GM21381 (cell line): ENCODE measurements around the gene MEIKIN.

Experiments
- ATAC-seq: cut with Tn5 transposase; IDR thresholded peaks from one replicate; pipeline ENCODE4 v1.9.1; 2021; ENCODE audit warnings: mild to moderate bottlenecking, moderate library complexity; ENCODE audit not compliant: unreplicated experiment

Gene MEIKIN

DNA sequence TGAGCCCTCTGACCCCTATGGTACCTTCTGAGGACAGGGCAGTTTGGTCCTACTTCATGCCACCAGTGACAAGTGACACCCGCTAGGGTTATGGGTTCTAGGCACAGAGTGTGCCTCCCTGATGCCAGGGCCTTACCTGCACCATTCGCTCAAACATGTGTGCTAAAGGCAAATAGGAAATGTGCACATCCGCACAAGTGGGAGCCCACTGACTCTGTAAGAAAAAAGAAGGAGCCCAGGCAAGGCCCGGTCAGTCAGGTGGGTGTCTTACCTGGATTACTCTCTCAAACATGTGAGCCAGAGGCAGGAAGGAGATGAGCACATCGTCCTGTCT is 29.1 kb upstream of the MEIKIN start:
- ATAC-seq, result no peak

DNA sequence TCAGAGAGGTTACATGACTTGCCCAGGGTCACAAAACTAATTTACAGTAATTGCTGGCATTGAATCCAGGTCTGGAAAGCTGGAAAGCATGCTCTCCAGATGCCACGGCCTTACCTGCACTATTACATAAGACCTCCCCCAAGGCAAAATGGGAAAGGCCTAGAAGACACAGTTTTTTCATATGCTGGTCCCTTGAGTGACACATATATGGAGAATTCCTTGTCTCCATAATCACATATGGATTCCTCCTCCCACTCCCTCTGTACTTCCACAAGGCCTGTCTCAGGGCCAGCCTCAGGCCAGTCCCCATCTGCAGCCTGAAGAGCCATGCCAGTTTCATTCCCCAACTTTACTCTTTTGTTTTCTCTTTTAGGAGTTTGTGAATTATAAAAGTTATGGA is 28.6 kb upstream of the MEIKIN start:
- no peak for ATAC-seq

DNA sequence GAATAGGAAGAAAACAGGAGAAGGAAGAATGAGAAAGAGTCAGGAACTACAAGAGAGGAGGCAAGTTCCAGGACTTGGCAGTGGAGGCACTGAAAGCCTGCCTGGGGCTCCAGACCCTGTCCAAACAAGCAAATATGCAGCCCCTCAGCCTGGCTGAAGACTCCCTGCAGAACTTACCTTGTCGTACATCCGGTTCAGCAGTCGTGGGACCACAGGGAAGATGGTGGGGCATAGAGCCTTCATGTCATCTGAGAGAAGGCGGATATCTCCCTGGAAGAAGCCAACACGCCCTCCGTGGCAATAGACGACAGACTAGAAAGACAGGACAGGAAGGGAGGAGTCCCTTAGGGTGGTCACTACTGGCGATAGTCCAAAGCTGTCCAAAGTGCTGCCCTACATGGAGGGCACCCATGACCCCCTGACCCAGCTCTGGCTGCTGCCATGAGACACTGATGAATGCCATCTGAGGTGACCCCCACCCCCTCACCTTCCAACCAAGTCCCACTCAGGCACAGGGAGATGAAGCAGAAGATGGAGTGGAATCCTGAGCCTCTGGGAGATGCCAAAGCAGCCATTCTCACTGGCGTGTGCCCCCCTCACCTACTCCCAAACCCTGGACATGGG is 27.7 kb upstream of the MEIKIN start:
- ATAC-seq, result no peak

DNA sequence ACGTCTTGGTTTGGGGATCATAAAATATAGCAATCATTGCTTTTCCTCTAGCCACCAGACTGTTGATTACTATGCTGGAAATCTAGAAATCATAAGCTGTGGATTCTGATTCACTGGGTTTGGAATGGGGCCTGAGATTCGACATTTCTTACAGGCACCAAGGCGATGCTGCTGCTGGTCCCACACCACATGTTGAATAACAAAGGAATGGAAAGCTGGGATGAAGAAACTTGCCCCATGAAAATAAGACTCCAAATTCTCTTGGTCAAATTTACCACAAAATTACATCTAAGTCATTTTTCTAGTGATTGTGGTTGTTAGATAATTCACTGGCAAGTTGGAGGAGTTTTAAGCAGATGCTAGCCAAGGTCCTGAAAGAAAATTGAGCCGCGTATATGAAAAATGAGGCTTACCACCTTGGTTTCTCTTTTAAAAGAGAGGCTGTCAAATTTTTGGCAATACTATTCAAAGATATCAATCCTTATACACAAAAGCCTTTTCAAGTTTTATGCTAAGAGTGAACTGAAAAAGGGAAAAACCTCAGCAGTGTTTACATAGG is 23.0 kb upstream of the MEIKIN start:
- ATAC-seq, result no peak

DNA sequence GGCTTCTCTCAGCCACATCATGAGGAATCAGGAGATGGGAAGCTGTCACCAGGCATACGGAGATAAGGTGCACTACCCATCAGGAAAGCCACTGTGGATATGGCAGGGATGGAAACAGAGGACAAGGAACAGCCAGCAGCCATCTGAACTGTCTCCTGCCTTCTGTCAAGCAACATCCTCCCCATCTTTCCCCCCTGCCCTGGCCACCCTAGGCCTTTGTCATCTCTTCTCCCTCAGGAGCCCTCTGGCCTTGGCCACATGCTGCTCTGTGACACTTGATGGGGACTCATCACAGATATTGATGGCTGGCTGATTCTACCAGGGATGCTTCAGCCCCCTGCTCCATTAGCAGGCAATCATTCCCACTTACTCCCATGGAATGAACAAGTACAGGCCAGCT is 21.1 kb upstream of the MEIKIN start:
- ATAC-seq, result no peak

DNA sequence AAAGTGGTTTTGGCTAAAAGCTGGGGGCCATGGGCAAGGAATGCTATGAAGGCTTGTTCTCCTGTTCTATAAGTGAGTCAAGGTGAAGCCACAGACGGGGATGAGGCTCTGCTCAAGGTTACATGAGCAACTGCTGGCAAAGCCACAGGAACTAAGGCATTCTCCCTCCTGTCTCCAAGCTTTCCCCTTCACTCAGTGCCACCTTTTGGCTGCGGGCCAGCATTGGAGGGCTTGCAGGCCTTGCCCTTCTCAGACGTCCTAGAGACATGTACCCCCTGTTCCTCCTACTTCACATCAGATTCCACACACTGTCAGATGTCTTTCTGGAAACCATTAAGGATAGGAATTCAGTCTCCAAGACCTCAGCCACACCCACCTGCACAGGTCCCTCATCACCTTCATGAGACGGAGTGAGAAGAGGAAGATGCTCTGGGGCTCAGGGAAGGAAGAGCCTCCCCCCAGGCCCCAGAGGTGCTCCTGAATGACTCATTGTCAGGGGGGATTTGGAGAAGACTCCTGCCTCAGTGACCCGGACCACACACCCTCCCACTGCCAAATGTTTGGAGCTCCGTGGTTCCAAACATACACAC is 20.5 kb upstream of the MEIKIN start:
- ATAC-seq, result no peak

DNA sequence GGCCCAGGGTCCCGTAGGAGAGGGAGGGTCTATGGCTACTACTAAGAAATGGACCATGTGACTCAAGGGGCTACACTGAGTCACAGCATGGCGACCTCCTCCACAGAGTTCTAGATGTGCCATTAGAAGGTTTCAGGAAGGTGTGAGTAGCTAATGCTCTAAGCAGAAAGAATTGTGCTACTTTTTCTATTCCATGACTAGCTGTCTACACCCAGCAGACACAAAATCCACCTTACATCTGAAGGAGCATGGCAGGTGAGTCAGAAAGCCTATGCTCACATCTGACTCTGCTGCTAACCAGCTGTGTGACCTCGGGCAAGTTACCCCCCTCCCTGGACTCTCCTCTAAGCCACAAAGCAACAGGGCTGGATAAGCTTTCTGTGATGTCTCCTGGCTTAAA is 14.4 kb upstream of the MEIKIN start:
- ATAC-seq, result no peak

DNA sequence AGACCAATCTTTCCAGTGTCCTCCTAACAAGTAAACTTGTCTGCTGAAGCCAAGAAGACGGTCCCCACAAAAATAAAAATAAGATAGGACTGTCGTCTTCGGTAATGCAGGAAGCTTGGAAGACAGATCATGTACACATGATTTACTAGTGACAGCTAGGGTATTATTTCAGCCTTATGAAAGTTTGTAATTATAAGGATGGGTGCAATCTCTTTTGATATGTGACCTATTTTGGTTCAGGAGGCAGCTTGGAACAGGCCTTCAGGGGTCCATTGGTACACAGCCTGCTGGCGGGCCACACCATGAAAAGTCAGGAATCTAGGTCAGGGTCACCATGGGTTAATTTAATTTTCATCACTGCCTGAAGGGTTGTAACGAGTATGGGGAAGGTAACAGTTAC is 13.7 kb upstream of the MEIKIN start:
- ATAC-seq, result no peak

DNA sequence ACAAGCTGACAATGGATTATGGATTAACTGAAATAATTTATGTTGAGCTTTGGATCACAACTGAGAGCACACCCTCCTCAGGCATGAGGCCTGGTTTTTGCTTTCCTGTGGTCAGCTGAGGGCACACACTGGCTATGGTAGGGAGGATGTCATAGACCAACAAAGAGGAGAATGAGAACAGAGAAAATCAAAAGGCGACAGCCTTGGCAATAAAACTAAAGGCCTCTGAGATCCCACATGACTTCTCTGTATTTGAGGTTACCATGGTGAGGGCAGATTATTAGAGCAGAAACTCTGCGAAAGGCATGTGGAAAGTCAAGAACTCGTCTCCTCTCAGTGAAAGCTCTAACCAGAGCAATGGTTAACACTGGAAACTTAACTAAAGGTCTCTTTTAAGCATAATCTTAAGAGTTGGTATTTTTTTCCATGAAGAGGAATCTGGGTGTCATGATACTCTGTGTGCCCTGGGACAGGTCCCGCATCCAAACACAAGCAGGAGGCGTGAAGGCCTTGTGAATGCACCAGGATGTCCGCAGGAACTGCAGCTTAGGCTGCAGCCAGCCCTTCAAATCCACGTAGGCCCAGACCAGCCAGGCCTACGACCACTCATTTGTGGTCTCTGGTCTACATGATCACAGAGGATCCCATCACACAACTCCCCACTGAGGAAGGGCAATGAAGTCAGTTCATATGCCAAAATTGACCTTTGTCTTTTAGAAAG is 12.4 kb upstream of the MEIKIN start:
- ATAC-seq, result no peak

DNA sequence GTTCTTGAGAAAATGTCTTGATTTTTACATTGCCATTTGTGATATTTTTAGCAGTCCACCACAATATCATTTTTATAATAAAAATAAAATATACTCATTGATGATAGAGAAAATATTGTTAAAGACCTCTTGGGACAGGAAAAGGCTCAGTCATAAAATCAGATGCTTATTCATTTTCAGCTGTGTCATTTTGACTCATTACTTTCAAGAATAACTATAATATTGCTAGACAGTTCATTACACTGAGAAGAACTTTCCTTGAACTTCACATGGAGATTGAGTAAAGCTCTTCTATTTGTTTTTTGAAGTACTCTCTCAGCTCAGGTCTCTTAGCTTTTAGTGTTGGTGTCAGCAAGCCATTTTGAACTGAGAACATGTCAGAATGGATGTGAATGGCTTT is 8.5 kb upstream of the MEIKIN start:
- no peak for ATAC-seq

DNA sequence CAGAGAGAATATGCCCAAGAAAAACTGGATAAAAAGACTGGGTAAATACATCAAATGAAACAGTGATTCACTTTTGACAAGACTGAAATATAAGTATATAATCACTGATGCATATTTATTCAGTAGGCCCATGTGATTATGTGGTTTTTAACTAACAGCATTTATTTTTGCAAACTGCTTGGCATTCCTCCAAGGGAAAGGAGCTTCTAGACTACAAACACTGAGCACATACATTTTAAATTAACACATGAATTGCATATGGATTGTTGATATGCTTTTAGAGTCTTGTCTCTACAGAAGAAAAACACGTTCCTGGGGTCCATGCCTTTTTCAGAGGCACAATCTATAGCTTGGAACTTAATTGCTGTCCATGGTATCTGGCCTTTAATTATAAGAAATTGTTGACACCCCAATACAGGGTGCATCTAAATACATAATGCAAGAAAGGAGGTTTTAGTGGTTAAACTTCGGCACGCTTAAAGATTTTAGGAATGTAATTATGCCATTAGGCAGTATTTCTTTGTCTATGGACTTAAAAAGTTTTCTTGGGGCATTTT is 6.9 kb upstream of the MEIKIN start:
- no peak for ATAC-seq

DNA sequence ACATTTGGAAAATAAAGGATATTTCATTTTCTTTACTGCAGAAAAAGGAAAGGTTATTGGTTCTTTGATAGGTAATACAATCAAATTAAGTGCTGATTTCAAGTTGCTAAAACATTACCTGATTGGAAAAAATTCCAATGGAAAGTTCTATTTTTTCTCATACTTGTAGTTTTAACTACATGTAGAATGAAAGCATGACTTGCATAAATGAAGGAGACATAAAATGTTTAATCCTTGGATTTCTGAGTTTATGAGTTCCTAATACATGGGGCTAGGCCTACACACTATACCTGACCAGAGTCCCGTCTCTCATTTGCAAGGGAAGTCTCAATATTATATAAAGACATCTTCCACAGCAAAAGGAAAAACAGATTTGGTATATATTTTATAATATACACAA is 5.2 kb upstream of the MEIKIN start:
- no peak for ATAC-seq

DNA sequence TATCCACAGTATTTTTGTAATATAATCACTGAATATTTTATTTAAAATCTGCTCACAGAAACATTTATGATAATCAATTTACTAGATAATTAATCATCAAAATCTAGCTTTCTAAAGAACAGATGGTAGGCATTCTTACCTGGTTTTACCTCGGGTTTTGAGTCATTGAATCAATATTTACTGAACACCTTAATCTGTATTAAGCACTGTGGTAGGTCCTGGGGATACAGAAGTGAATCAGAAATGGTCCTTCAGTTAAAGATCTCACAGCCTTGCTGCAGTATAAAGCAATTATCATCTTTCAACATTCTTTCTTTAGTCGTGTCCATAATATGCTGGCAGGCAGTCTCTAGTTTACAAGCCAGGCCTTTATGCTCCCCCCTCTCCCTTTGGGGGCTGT is 2.0 kb upstream of the MEIKIN start:
- ATAC-seq, result no peak

DNA sequence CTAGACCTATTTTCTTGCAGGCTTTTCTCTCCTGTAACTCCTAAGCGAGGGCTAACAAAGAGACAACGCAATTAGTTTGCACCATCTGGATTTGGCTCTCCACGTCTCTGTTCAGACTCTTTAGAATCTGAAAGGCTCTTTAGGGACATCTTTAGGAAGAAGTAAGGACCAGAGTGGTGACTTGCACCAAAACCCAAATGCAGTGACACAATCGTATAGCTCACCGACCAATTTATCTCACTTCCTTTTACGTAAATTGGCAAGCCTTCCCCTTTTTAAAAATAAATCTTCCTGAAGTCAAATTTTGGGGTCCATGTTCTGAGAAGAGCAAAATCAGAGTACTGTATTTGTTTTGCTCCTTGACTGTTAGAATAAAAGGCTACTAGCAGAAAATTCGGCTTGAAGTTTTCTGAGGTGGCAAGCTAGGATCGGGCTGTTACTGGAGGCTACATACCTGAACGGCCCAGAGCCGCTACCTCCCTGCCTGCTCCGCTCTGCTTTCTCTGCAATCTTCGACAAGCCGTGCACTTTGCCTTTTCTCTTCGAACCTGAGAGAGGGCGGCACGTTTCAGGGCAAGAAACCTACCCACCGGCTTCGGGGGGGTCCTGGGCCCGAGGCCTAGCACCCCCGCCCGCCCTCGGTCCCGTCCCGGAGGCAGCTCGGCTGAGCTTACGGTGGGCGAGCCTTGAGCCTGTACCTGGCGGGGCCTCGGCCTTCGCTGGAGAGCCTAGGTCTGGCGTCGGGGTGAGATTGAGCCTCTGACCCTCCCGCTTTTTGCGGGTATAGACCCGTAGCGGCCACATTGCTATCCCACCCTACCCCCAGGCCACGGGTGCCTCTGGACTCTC is 537 bp downstream of the MEIKIN start:
- ATAC-seq, result no peak

DNA sequence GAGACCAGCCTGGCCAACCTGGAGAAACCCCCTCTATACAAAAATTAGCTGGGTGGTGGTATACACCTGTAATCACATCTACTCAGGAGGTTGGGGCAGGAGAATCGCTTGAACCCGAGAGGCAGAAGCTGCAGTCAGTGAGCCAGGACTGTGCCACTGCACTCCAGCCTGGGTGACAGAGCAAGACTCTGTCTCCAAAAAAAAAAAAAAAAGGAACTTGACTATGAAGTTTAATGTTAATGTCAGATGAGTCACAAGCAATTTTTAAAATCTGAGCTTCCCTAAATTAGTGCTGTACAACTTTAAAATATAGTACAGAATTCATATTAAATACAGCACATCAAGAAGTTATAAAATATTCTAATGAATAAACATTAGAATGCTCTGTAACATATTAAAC is 1.5 kb downstream of the MEIKIN start:
- no peak for ATAC-seq

DNA sequence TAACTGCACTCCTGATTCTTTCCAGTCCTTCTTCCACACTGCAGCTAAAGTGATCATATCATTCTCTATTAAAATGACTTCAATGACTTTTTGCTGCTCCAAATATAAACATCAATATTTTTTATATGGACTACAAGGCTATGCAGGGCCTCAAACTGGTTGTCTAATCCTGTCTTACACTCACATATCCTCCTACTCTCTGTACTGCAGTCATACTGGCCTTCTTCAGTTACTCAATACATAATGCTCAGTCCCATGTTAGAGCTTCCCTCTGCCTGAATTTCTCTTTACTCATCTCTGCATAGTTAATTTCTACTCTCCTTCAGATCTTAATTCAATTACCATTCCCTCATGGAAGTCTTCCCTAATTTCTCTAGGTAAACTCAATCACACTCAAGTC is 3.4 kb downstream of the MEIKIN start:
- no peak for ATAC-seq

DNA sequence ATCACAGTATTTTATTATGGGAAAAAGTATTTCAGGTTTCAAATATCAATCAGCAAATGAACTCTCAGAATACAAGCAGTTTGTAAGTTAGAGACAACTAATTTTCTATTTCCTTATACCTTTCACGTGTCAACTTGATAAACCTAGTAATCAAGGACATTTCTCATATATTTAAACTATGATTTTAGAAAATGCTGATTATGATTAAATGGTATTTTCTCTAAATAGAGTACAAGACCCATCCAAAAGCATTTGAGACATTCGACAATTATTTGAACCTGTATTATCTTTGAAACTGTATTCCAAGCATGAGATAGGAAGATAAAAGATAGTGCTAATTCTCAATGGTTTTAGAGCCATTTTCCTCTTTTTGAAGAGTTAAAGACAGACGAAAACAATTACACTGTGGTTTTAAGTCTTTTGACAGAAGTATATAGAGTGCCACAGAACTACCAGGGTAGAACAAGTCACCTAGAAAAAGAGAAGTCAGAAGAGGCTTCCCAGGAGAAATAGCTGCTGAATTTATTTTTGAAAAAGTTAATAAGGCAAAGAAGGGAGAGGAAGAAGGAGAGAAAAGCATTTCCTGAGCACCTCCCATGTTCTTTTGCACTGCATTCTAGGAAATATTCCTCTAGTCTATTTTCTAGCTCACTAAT is 5.6 kb downstream of the MEIKIN start:
- no peak for ATAC-seq

DNA sequence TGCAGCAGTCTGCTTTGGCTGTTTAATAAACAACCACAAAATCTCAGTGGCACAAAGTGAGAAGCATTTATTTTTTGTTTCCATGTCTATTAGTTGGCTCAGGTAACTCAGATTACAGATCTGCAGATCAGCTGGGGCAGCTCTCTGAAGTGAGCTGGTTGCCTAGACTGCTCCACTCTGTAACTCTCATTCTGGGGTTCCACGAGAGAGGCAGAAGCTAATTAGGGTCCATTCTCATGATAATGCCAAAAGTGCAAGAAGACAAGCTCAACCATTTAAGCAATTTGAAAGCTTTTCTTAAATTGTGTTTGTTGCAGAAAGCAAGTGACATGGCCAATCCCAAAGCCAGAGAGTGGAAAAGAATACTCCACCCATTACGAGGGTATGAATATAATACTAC is 13.2 kb downstream of the MEIKIN start:
- ATAC-seq, result no peak

DNA sequence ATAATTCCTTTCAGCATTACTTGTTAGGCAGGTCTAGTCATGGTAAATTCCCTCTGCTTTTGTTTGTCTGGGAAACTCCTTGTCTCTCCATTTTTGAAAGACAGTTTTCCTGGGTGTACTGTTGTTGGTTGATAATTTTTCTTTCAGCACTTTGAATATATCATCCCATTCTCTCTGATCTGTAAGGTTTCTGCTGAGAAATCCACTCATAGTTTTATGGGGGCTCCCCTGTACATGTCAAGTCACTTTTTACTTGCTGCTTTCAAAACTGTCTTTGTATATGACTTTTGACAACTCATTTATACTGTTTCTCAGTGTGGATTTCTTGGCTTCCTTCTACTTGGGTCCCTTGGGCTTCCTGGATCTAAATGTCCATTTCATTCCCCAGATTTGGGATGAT is 16.5 kb downstream of the MEIKIN start:
- no peak for ATAC-seq

DNA sequence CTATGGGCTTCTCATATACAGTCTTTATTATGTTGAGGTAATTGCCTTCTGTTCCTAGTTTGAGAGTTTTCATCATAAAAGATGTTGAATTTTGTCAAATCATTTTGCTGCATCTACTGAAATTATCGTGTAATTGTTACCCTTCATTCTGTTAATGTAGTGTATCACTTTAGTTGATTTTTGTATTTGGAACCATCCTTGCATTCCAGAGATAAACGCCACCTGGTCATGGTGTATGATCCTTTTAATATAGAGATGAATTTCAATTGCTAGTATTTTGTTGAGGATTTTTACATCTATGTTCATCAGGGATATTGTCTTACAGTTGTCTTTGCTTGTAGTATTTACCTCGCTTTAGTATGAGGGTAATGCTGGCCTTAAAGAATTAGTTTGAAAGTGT is 19.3 kb downstream of the MEIKIN start:
- no peak for ATAC-seq

DNA sequence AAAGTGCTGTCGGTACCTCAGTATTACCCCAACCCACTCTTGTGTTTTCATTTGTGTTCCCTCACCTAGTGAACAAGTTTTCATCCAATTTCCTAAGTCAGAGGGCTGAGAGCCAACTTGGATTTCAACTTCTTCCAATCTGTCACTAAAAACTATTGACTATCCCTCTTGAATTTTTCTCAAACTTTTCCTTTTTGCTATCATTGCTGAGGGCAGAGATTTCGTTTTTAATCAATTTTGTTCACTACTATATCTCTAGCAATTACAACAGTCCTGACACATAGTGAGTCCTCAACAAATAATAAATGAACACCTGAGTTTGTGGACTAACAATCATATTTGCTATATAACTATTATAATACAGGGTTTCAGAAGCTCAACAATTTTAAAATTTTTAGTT is 29.0 kb downstream of the MEIKIN start:
- no peak for ATAC-seq
